Activated naive CD8-positive, alpha-beta T cell treated with anti-CD3 and anti-CD28 coated beads for 36 hours (primary cell): ENCODE data around the gene NANOS2. TPM values are rescaled to one million over a fixed set of nuclear protein-coding genes. Genes with fewer than 3 reads are reported as not detected.

Source experiments
- total RNA-seq, 2 experiments: library from RNA; stranded (reverse); gene quantifications; one replicate each; pipeline ENCODE4 v1.2.3, GENCODE V29; 2021

The NANOS2 gene
- total RNA-seq, 2 experiments from 2014 or later, result not detected

Other genes starting within 250 kb of the NANOS2 start
- 1 to 10 TPM; 1.4 to 1.7 TPM for gene GIPR, start 246.6 kb downstream of the NANOS2 start, total RNA-seq
- 100 to 1,000 TPM; 818 to 852 TPM for gene SNRPD2, start 222.8 kb downstream of the NANOS2 start, total RNA-seq
- gene QPCTL, start 222.1 kb downstream of the NANOS2 start, total RNA-seq, result 10 to 100 TPM; 16.4 to 16.7 TPM
- 10 to 100 TPM; 25.5 to 29.6 TPM for gene FBXO46, start 183.9 kb downstream of the NANOS2 start, total RNA-seq
- under 1 TPM; 0.08 TPM for gene MEIOSIN, start 181.3 kb downstream of the NANOS2 start, total RNA-seq
- gene SIX5, start 145.5 kb downstream of the NANOS2 start, total RNA-seq, result 1 to 10 TPM; 1.6 to 1.7 TPM
- 1 to 10 TPM; 7.3 to 8.6 TPM for gene DMPK, start 132.3 kb downstream of the NANOS2 start, total RNA-seq
- 10 to 100 TPM; 29.5 to 30.7 TPM for gene DMWD, start 121.9 kb downstream of the NANOS2 start, total RNA-seq
- gene RSPH6A, start 99.5 kb downstream of the NANOS2 start, total RNA-seq, result under 1 TPM; 0.12 to 0.21 TPM
- gene SYMPK, start 51.6 kb downstream of the NANOS2 start, total RNA-seq, result 100 to 1,000 TPM; 104 to 109 TPM
- gene FOXA3, start 50.5 kb downstream of the NANOS2 start, total RNA-seq, result under 1 TPM; 0.28 to 0.39 TPM
- 10 to 100 TPM; 18.5 to 19.5 TPM for gene IRF2BP1, start 28.6 kb downstream of the NANOS2 start, total RNA-seq
- 1 to 10 TPM; 3.9 TPM for gene MYPOP, start 12.2 kb downstream of the NANOS2 start, total RNA-seq
- gene NOVA2, start 59.1 kb upstream of the NANOS2 start, total RNA-seq, result not detected
- gene CCDC61, start 80.7 kb upstream of the NANOS2 start, total RNA-seq, result 10 to 100 TPM; 17.8 to 18.4 TPM
- gene PGLYRP1, start 108.3 kb upstream of the NANOS2 start, total RNA-seq, result not detected
- gene IGFL4, start 126.2 kb upstream of the NANOS2 start, total RNA-seq, result not detected
- not detected for gene IGFL3, start 209.9 kb upstream of the NANOS2 start, total RNA-seq
- gene IGFL2, start 233.5 kb upstream of the NANOS2 start, total RNA-seq, result not detected